K562 treated with DMSO at 1 percent for 12 hours (cell line): ENCODE results near the gene CHN2. TPM values are rescaled to one million over a fixed set of nuclear protein-coding genes. Genes with fewer than 3 reads are reported as not detected.

Experiments used
- total RNA-seq: library from RNA; unstranded; fragments of 300-600 nt; gene quantifications from 2 replicates; pipeline ENCODE4 v1.2.3, GENCODE V29; 2022; ENCODE audit not compliant: insufficient read depth

The CHN2 gene
- total RNA-seq = 0.41 and 1.8 TPM in 2 replicates

GRCh38 chr7:29194594-29195427 lies at the start of gene CHN2:
TSS of gene CHN2 (plus strand) at chr7:29194775.

GRCh38 chr7:29146057-29146706 lies 48.4 kb upstream of the CHN2 start, which contains the start of gene CPVL:
TSS of gene CPVL (minus strand) at chr7:29146537. CDS start at chr7:29121061, 25,476 bp downstream.

Other genes with a start within 250 kb of the CHN2 start
- gene TRIL, start 236.4 kb upstream of the CHN2 start, total RNA-seq = not detected in 2 replicates
- 3.4 and 3.8 TPM in 2 replicates for gene CPVL, start 48.2 kb upstream of the CHN2 start, total RNA-seq